Ishikawa (cell line): Measurements from ENCODE around the gene SRF.

Experiments used
- CEBPB ChIP-seq: IDR thresholded peaks from 2 replicates; pipeline ENCODE4 v1.6.1; 2012
- CREB1 ChIP-seq: IDR thresholded peaks from 2 replicates; pipeline ENCODE4 v1.6.1; 2012; ENCODE audit warnings: low read depth
- EGR1 ChIP-seq: IDR thresholded peaks from 2 replicates; pipeline ENCODE4 v1.6.1; 2012
- EP300 ChIP-seq: IDR thresholded peaks from 2 replicates; pipeline ENCODE4 v1.6.1; 2012; ENCODE audit warnings: borderline replicate concordance
- FOXM1 ChIP-seq: IDR thresholded peaks from 2 replicates; pipeline ENCODE4 v1.6.1; 2012; ENCODE audit warnings: low read depth, borderline replicate concordance
- MAX ChIP-seq: IDR thresholded peaks from 2 replicates; pipeline ENCODE4 v1.6.1; 2012
- NFIC ChIP-seq: IDR thresholded peaks from 2 replicates; pipeline ENCODE4 v1.6.1; 2012
- RAD21 ChIP-seq: IDR thresholded peaks from 2 replicates; pipeline ENCODE4 v1.6.1; 2012; ENCODE audit warnings: low read depth
- REST ChIP-seq: IDR thresholded peaks from 2 replicates; pipeline ENCODE4 v1.6.1; 2012; ENCODE audit warnings: low read depth, mild to moderate bottlenecking
- TAF1 ChIP-seq: IDR thresholded peaks from 2 replicates; pipeline ENCODE4 v1.6.1; 2012; ENCODE audit warnings: low read depth, mild to moderate bottlenecking
- TCF12 ChIP-seq: IDR thresholded peaks from 2 replicates; pipeline ENCODE4 v1.6.1; 2012; ENCODE audit warnings: low read depth
- TEAD4 ChIP-seq: IDR thresholded peaks from 2 replicates; pipeline ENCODE4 v1.6.1; 2012
- YY1 ChIP-seq: IDR thresholded peaks from 2 replicates; pipeline ENCODE4 v1.6.1; 2012; ENCODE audit warnings: low read depth
- ZBTB7A ChIP-seq: IDR thresholded peaks from 2 replicates; pipeline ENCODE4 v1.6.1; 2012; ENCODE audit warnings: low read depth
- TF ChIP-seq, protein P1 (sequence below): IDR thresholded peaks from 2 replicates; pipeline ENCODE4 v1.6.1; 2012

The SRF gene

GRCh38 chr6:43175676-43176422, 4.8 kb downstream of the SRF start:
- TF ChIP-seq TAF1 (no peak), REST (no peak), TCF12 (no peak), EGR1 (no peak), CREB1 (no peak), YY1 (no peak), CEBPB (no peak), MAX (no peak), ZBTB7A (no peak), RAD21 (no peak), NFIC (no peak), TEAD4 (no peak), FOXM1 (no peak), EP300 (no peak)
- TF ChIP-seq, protein P1, sequence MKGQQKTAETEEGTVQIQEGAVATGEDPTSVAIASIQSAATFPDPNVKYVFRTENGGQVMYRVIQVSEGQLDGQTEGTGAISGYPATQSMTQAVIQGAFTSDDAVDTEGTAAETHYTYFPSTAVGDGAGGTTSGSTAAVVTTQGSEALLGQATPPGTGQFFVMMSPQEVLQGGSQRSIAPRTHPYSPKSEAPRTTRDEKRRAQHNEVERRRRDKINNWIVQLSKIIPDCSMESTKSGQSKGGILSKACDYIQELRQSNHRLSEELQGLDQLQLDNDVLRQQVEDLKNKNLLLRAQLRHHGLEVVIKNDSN: no peak

DNA sequence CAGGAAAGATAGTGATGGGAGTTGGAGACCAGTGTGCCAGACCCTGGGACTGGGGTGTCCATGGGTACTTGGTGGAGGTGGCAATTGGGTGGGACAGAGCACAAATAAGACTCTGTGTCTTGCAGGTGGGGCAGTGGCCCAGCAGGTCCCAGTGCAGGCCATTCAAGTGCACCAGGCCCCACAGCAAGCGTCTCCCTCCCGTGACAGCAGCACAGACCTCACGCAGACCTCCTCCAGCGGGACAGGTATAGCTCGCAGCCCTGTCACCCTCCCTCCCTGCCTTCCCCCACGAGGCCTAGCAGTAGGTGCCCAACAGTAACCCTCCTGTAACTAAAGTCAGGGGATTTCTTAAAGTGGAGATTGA, 5.3 kb downstream of the SRF start:
- TF ChIP-seq, protein P1: no peak
- TF ChIP-seq NFIC: no peak
- no peak for TF ChIP-seq EP300
- no peak for TF ChIP-seq REST
- TF ChIP-seq CREB1: no peak

GRCh38 chr6:43178150-43178549, 7.1 kb downstream of the SRF start:
- no peak for TF ChIP-seq NFIC
- TF ChIP-seq TCF12: no peak
- TF ChIP-seq EGR1: no peak
- TF ChIP-seq CREB1: no peak
- no peak for TF ChIP-seq RAD21
- no peak for TF ChIP-seq ZBTB7A
- TF ChIP-seq FOXM1: no peak
- no peak for TF ChIP-seq MAX
- no peak for TF ChIP-seq CEBPB
- no peak for TF ChIP-seq REST
- TF ChIP-seq EP300: no peak
- no peak for TF ChIP-seq YY1
- no peak for TF ChIP-seq TEAD4
- no peak for TF ChIP-seq TAF1
- TF ChIP-seq, protein P1: no peak
